ENCODE data around the gene TARBP1.
"Not testable (repeated sequence)": the region's sequence is repeated elsewhere in the genome, so short reads cannot be mapped to it uniquely, and the experiment has no call there.

Gene TARBP1

DNA sequence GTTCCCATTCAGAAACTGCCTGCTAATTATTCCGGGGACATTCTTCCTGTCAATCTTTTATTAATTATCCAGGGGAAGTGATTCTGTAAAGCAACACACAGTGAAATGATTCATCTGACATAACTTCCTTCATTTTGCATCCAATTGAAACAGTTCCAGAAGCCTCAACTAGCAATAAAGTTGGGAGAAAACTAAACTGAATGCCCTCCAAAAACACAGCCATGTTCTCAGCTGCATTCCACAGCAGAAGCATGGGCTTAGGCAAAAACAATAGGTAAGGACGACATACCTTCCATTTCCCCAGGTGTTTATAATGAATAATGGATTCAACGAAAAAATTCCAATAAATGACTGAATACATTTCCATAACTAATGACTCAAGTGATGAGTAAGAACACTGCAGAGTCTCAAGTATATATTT is 36.9 kb upstream of the TARBP1 start:
- Mint-ChIP-seq H3K4me3 (no peak overlapping the region), H3K4me1 (ENCODE audit: low read depth) (peaks cover 25% of the 10 kb centered on the region), H3K9me3 (no peaks in the 10 kb centered on the region), H3K27ac (no peak overlapping the region), H3K36me3 (ENCODE audit: low read depth) (peaks cover 3% of the 10 kb centered on the region), H3K27me3 (ENCODE audit: low read depth) (no peaks in the 10 kb centered on the region)

DNA sequence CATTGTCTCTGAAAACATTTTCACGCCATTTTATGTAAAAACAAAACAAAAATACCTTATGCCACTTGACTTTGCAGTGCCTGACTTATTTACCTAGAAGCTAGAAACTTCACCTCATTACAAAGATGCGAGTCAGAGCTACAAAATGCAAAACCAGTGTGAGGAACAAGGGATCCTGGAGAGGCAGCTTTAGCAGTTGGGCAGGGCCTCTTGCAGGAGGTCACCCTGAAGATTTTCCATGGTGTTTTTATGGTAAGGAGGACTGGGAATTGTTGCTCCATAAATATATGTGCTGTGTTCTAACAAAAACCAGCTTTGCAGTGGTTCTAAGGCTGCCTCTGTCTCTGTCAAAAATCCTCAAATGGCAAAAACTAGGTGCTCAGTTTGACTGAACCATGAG is 36.4 kb upstream of the TARBP1 start:
- Mint-ChIP-seq H3K27me3 (ENCODE audit: low read depth) (no peaks in the 10 kb centered on the region), H3K4me3 (no peak overlapping the region), H3K27ac (no peak overlapping the region), H3K36me3 (ENCODE audit: low read depth) (peaks cover 3% of the 10 kb centered on the region), H3K9me3 (no peaks in the 10 kb centered on the region), H3K4me1 (ENCODE audit: low read depth) (peaks cover 25% of the 10 kb centered on the region)

DNA sequence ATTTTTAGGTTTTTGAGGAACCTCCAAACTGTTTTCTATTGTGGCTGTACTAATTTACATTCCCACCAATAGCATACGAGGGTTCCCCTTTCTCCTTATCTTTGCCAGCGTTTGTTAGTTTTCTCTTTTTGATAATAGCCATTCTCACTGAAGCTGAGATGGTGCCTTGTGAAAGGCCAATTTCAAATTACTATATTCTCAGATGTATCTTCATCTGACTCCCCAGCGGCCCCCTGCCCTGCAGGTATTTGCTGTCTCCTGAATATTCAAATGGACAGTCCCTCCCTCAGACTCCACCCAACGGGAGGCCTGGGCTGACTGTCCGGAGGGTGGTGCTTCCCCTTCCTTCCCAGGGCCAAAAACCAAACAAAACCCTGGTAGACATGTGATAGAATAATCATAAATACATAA is 33.5 kb upstream of the TARBP1 start:
- no peak overlapping the region for H3K27ac Mint-ChIP-seq
- H3K27me3 Mint-ChIP-seq (ENCODE audit: low read depth), result no peaks in the 10 kb centered on the region
- H3K4me1 Mint-ChIP-seq (ENCODE audit: low read depth), result peaks cover 23% of the 10 kb centered on the region
- H3K36me3 Mint-ChIP-seq (ENCODE audit: low read depth), result peaks cover 3% of the 10 kb centered on the region
- H3K9me3 Mint-ChIP-seq, result no peaks in the 10 kb centered on the region
- no peak overlapping the region for H3K4me3 Mint-ChIP-seq

DNA sequence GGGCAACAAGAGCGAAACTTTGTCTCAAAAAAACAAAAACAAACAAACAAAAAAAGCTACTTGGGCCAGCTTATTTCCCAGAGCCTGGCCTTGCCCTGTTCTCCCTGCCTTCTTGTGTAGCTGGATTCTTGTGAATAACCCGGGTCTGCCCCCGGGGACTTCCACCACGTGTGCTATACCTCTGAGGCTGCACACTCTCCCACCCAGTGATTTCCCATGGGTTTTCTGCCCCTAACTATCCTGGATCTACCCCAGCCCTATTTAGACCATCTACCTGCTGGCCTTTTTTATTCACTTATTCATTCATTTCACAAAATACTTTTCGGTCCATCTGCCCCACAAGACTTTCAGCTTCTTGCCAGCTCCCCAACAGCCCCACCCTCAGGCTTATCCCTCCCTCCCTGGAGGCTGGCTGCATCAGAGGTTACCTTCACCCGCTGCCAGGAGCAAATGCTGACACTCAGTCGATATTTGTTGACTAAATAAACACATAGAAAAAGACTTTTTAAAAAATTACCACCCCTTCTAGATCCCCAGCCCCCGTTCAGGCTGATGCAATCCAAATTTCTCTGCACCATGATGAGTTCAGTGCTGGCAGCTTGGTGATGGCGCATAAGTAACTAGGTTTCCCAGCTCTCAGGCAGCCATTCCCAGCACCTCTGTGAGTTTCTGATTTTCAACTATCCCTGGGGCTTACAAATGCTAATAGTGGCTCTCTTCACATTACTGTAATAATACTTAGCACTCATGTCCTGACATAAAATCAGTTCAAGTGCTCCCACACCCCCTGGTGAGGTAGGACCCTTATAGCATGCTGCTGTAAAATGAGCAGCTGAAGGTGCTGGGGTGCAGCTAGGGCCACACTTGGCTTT is 30.7 kb upstream of the TARBP1 start:
- Mint-ChIP-seq H3K27ac (no peak overlapping the region), H3K36me3 (ENCODE audit: low read depth) (peaks cover 3% of the 10 kb centered on the region), H3K4me1 (ENCODE audit: low read depth) (peaks cover 15% of the 10 kb centered on the region), H3K27me3 (ENCODE audit: low read depth) (no peaks in the 10 kb centered on the region), H3K4me3 (no peak overlapping the region), H3K9me3 (peaks cover 3% of the 10 kb centered on the region)

DNA sequence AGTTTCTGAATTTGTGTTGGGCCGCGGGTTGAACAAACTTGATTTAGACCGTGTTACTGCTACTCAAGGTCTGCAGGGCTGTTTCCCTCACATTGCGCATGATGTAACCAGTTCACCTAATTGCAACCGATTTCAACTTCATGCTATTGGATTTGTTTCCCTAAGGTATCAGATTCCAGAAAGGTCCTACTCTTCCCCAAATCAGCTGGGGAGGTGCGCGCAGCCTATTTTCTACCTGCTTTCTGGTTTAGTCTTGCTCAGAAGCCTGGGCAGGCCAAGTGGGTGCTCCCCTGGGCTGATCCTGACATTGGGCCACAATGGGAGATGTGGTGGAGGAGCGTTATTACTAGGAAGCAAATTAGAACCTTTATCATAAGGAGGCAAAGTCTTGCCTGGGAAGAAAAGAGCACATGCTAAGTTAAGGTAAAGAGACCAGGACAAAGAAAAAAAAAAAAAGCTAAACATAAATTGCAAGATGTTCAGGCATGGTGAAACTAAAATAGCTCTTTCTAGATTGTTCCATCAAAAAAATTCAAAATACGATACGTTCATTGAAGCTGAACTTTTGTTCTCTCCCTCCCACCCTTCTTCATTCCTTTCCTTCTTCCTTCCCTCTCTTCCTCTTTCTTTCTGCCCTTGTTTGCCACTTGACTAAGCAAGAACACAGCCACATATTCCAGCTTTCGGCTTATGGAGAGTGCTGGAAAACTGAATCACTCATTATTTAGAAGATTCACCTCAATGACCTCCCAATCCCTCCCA is 28.8 kb upstream of the TARBP1 start:
- Mint-ChIP-seq H3K4me1 (ENCODE audit: low read depth) (peaks cover 20% of the 10 kb centered on the region), H3K4me3 (no peak overlapping the region), H3K36me3 (ENCODE audit: low read depth) (peaks cover 5% of the 10 kb centered on the region), H3K9me3 (peaks cover 16% of the 10 kb centered on the region), H3K27ac (no peak overlapping the region), H3K27me3 (ENCODE audit: low read depth) (no peaks in the 10 kb centered on the region)

DNA sequence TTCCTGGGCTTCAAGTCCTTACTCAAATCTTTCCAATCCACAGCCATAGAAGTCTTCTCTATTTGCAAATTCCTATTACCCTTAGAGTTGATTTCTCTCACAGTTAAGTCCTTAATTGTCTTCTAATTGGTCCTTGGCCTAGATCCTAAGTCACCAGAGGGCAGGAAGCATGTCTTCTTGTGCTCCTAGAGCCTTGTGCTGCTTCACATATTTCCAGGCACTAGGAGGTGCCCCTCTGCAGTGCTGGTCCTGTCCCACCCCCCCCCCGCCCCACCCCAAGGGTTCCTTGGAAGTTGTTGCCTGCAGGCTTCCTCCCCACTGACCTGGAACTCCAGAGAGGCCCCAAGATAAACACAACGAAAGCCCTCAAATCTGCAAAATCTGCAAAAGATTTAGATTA is 28.1 kb upstream of the TARBP1 start:
- Mint-ChIP-seq H3K9me3 (peaks cover 16% of the 10 kb centered on the region), H3K36me3 (ENCODE audit: low read depth) (peaks cover 5% of the 10 kb centered on the region), H3K4me1 (ENCODE audit: low read depth) (peaks cover 20% of the 10 kb centered on the region), H3K4me3 (no peak overlapping the region), H3K27me3 (ENCODE audit: low read depth) (no peaks in the 10 kb centered on the region), H3K27ac (no peak overlapping the region)

DNA sequence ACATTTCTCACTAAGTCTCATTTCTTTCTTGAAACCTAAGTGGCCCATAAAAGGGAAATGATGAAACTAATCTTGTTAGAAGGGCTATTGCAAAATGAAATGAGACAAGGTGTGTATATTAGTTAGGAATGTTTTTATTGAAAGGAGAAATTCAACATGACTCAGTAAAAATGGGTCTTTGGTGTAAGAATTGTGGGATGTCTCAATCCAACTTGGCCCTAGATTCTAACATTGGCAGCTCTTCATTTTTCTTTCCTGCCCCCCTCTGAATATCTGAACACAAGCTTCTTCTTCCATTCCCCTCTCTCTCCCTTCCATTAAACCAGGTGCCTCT is 26.8 kb upstream of the TARBP1 start:
- H3K9me3 Mint-ChIP-seq, result peaks cover 16% of the 10 kb centered on the region
- H3K4me3 Mint-ChIP-seq, result no peak overlapping the region
- peaks cover 29% of the 10 kb centered on the region for H3K4me1 Mint-ChIP-seq (ENCODE audit: low read depth)
- no peak overlapping the region for H3K27ac Mint-ChIP-seq
- H3K36me3 Mint-ChIP-seq (ENCODE audit: low read depth), result peaks cover 5% of the 10 kb centered on the region
- no peaks in the 10 kb centered on the region for H3K27me3 Mint-ChIP-seq (ENCODE audit: low read depth)

DNA sequence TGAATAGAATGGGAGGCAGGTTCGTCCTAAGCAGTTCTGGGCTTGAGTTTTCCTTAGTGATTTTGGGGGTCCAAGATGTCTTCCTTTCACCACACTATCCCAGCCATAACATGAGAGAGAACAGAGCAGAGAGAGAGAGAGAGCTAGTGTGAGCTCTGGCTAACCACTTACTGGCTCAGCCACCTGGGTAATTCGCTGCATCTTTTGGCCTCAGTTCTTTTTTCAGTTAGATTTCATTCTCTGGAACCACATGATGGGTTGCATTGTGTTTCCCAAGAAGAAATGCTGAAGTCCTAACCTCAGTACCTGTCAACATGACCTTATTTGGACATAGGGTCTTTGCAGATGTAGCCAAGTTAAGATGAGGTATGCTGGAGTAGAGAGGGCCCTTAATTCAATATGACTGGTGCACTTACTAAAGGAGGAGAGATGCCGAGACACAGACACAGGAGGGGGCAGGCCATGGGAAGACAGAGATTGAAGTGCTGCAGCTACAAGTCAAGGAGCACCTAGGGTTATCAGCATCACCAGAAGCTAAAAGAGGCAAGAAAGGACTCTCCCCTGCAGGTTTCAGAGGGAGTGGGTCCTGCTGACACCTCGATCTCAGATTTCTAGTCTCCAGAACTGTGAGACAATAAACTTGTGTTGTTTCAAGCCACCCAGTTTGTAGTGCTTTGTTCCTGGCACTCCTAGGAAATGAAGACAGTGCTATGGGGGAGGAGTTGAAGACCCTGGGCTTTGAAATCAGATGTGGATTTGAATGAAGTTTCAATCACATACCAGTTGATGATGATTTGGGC is 26.2 kb upstream of the TARBP1 start:
- Mint-ChIP-seq H3K4me3 (no peak overlapping the region), H3K27me3 (ENCODE audit: low read depth) (no peaks in the 10 kb centered on the region), H3K27ac (no peak overlapping the region), H3K4me1 (ENCODE audit: low read depth) (peaks cover 35% of the 10 kb centered on the region), H3K36me3 (ENCODE audit: low read depth) (peaks cover 5% of the 10 kb centered on the region), H3K9me3 (peaks cover 16% of the 10 kb centered on the region)

DNA sequence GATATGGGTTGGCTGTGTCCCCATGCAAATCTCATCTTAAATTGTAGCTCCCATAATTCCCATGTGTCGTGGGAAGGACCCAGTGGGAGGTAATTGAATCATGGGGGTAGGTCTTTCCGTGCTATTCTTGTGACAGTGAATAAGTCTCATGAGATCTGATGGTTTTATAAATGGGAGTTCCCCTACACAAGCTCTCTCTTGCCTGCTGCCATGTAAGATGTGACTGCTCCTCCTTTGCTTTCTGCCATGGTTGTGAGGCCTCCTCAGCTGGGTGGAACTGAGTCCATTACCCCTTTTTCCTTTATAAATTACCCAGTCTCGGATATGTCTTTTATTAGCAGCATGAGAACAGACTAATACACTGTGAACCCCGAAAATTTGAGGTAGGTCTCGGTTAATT is 25.3 kb upstream of the TARBP1 start:
- not testable (repeated sequence) for H3K27me3 Mint-ChIP-seq (ENCODE audit: low read depth); H3K36me3 Mint-ChIP-seq (ENCODE audit: low read depth); H3K27ac Mint-ChIP-seq; H3K4me3 Mint-ChIP-seq
- peaks cover 39% of the 10 kb centered on the region for H3K4me1 Mint-ChIP-seq (ENCODE audit: low read depth)
- H3K9me3 Mint-ChIP-seq, result peaks cover 16% of the 10 kb centered on the region

DNA sequence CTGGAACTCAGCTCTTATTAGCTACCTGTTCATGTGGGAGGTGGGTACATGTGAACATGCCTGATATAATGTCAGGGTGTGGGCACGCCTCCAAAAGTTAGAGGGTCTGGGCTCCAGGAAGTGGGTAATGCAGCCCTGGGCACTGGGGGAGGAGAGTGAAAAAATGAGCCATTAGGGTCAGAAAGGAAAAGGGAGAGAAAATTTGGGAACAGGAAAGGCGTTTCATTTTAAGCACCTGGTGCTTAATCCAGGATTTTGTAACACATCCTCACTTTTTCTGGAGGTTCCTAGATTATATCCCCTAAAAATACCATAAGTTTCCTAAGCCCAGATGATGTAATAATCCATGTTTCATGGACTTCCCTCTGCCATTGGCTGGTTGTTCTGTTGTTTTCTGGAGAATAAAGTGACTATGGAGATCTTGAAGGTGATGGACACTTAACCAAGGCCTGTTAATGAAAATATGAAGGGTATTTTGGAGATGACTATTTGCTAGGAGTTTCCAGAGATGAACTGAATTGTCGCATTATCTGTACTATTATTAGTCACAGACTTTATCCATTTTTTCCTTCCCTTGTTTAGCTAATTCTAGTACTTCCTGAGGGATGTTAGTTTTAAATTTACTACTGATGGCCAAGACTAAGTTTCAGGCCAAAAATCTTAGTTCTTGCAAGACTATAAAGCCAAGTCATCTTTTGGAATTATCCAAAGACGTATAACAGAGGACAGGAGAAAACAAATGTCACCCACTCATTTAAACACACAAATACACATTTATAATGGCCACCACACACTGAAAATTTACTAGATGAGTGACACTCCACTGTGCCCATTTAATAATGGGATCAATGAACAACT is 24.4 kb upstream of the TARBP1 start:
- H3K4me3 Mint-ChIP-seq, result no peak overlapping the region
- no peak overlapping the region for H3K27ac Mint-ChIP-seq
- H3K4me1 Mint-ChIP-seq (ENCODE audit: low read depth), result peaks cover 48% of the 10 kb centered on the region
- peaks cover 5% of the 10 kb centered on the region for H3K36me3 Mint-ChIP-seq (ENCODE audit: low read depth)
- H3K27me3 Mint-ChIP-seq (ENCODE audit: low read depth), result no peaks in the 10 kb centered on the region
- peaks cover 16% of the 10 kb centered on the region for H3K9me3 Mint-ChIP-seq

DNA sequence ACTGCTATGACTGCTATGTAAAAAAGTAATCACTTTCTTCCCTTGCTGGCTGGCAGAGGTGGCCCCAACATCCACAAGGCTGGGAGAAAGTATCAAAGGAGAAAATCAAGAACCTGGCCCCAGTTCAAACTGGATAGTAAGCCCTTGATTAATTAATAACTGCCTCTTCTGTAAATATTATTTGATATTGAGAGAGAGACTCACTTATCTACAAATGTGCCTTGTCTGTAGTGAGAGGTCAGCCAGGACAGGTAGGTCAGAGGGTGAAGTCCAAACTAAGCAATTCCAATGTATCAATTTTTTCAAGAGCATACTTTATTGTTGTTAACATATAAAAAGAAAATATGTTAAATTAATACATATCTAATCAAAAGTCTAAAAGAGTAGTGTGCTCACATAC is 23.8 kb upstream of the TARBP1 start:
- H3K4me1 Mint-ChIP-seq (ENCODE audit: low read depth), result peaks cover 53% of the 10 kb centered on the region
- H3K9me3 Mint-ChIP-seq, result peaks cover 16% of the 10 kb centered on the region
- H3K27ac Mint-ChIP-seq, result no peak overlapping the region
- H3K27me3 Mint-ChIP-seq (ENCODE audit: low read depth), result no peaks in the 10 kb centered on the region
- H3K36me3 Mint-ChIP-seq (ENCODE audit: low read depth), result peaks cover 5% of the 10 kb centered on the region
- no peak overlapping the region for H3K4me3 Mint-ChIP-seq

DNA sequence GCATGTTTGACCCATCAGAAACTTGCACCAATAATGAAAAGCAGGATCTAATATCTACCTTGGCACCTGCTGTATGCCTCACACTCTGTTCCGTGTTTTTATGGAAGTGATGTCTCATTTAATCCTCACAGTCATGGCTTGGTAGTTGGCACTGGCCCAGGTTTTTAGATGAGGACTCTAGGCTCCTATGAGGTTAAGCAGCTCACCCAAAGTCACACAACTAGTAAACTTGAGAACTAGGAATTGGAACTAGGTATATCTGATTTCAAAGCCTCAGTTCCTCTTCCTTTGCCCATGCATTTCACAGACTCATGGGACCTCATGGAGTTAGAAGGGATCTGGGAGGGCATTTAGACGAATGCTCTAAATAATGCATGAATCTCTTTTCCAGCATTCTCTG is 21.3 kb upstream of the TARBP1 start:
- Mint-ChIP-seq H3K27me3 (ENCODE audit: low read depth) (no peaks in the 10 kb centered on the region), H3K9me3 (peaks cover 13% of the 10 kb centered on the region), H3K36me3 (ENCODE audit: low read depth) (peaks cover 5% of the 10 kb centered on the region), H3K4me3 (no peak overlapping the region), H3K27ac (peak overlapping the region; percentile 73), H3K4me1 (ENCODE audit: low read depth) (peaks cover 61% of the 10 kb centered on the region)

DNA sequence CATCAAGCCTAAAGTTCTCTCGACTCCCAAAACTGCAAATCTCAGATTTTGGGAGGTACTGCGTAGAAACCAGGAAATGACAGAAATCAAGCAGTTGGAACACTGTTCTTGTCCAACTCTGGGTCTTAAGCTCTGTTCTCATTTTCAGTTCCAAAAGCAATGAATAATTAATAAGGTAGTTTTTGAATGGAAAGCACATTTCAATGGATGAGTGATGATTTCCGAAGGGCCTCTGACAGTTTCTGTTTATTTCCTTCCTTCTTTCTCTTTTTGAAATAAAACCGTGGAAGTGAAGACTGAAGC is 20.9 kb upstream of the TARBP1 start:
- no peak overlapping the region for H3K4me3 Mint-ChIP-seq
- H3K36me3 Mint-ChIP-seq (ENCODE audit: low read depth), result peaks cover 5% of the 10 kb centered on the region
- H3K9me3 Mint-ChIP-seq, result peaks cover 13% of the 10 kb centered on the region
- no peaks in the 10 kb centered on the region for H3K27me3 Mint-ChIP-seq (ENCODE audit: low read depth)
- H3K27ac Mint-ChIP-seq, result peak overlapping the region; percentile 55
- peaks cover 61% of the 10 kb centered on the region for H3K4me1 Mint-ChIP-seq (ENCODE audit: low read depth)
